Motor neuron (in vitro differentiated cells): Measurements from ENCODE around the gene RNF220. TPM values are rescaled to one million over a fixed set of nuclear protein-coding genes. Genes with fewer than 3 reads are reported as not detected.

Experiments
- ATAC-seq, 8 experiments: fragments of 200-7000 bp; cut with Tn5 transposase; replicated peaks in 6 of 8; 2 replicates each; pipeline ENCODE4 v1.8.0; 2021; ENCODE audit warnings: mild to moderate bottlenecking in 8 of 8, moderate library complexity in 8 of 8
- H3K27ac ChIP-seq, 2 donors: fragments of 250-450 bp; sonication (Bioruptor Pico); 2 replicates each; pipeline ENCODE4 v1.9.0; 2021; ENCODE audit warnings: antibody characterized with exemption in 2 of 2, mild to moderate bottlenecking in 2 of 2, moderate library complexity in 1 of 2
- H3K4me1 ChIP-seq, 2 donors: fragments of 250-450 bp; sonication (Bioruptor Pico); replicated peaks in 1 of 2; 2 replicates each; pipeline ENCODE4 v1.6.1; 2021; ENCODE audit warnings: antibody characterized with exemption in 2 of 2, mild to moderate bottlenecking in 2 of 2, moderate library complexity in 1 of 2
- H3K4me3 ChIP-seq, 5 donors: fragments of 250-450 bp; sonication (Bioruptor Pico); 2 replicates each; pipeline ENCODE4 v1.9.0; 2021; ENCODE audit warnings: antibody characterized with exemption in 5 of 5, mild to moderate bottlenecking in 5 of 5, moderate library complexity in 4 of 5
- WGBS, 10 experiments: fragments of 450-650 bp; shearing (Covaris generic); methylation state at CpG; one replicate each; pipeline ENCODE4 v1.0.0; 2022; 5-methylcytosine and 5-hydroxymethylcytosine counted together
- in situ Hi-C, 9 experiments: fragments of 400-800 bp; cut with MboI; loops; one replicate each; pipeline ENCODE4 v1.15.0; 2021; ENCODE audit warnings: low sequenced_read_pairs in 9 of 9, low pct_unique_long_range_greater_than_20kb in 2 of 9; ENCODE audit not compliant: unreplicated experiment in 9 of 9
- total RNA-seq, 8 experiments: library from RNA; unstranded; fragments of 300-600 nt; gene quantifications; 2 replicates each; pipeline versions ENCODE4 v1.2.3 to v1.2.4, GENCODE V29; 2022

RNF220 gene
- total RNA-seq, 8 experiments from 2014 or later: 47.3 to 134 (median 92.0) TPM

GRCh38 chr1:44526295-44527073, 121.4 kb downstream of the RNF220 start:
- in situ Hi-C loops: no loop called here
- ATAC-seq: no peak
- 33 to 97% (median 88%) methylated on average over 1 to 4 of the region's 4 CpGs for WGBS, 10 experiments
- Histone ChIP-seq H3K4me3 (no peak overlapping the region), H3K4me1 (peaks cover 40 to 44% of the 10 kb centered on the region in 2 donors), H3K27ac (no peak overlapping the region)

- in situ Hi-C loops: no loop called here
- no peak overlapping the region for H3K4me3 ChIP-seq
- H3K27ac ChIP-seq: no peak overlapping the region
- WGBS, 10 experiments: 8 to 46% (median 28%) methylated on average over 1 to 4 of the region's 4 CpGs; no CpG with 5 or more reads in 1 of the 10 experiments
- H3K4me1 ChIP-seq: peaks cover 28 to 30% of the 10 kb centered on the region in 2 donors
- ATAC-seq: peak; percentile 36 to 91 (median 87)
These were observed 126.9 kb downstream of the RNF220 start for GRCh38 chr1:44531785-44532566.

GRCh38 chr1:44532567-44532944, 127.5 kb downstream of the RNF220 start:
- no peak overlapping the region for H3K27ac ChIP-seq
- ATAC-seq: peak in 2 of 8 experiments; percentile 10 to 27
- 18 to 80% (median 41%) methylated on average over 1 to 3 of the region's 3 CpGs for WGBS, 10 experiments
- in situ Hi-C loops: no loop called here
- H3K4me3 ChIP-seq: no peak overlapping the region
- H3K4me1 ChIP-seq: peaks cover 32 to 34% of the 10 kb centered on the region in 2 donors

- H3K27ac ChIP-seq: no peak overlapping the region
- H3K4me3 ChIP-seq: no peak overlapping the region
- in situ Hi-C loops: no loop called here
- H3K4me1 ChIP-seq: peaks cover 45 to 47% of the 10 kb centered on the region in 2 donors
- ATAC-seq: no peak
- WGBS, 10 experiments: 27 to 86% (median 71%) methylated on average over 1 to 6 of the region's 6 CpGs; no CpG with 5 or more reads in 2 of the 10 experiments
These were observed 129.7 kb downstream of the RNF220 start for GRCh38 chr1:44534771-44535170.

GRCh38 chr1:44536357-44537209, 131.5 kb downstream of the RNF220 start:
- in situ Hi-C loops: no loop called here
- ATAC-seq: peak in 4 of 8 experiments; percentile 7 to 25 (median 14)
- H3K27ac ChIP-seq: peak overlapping the region; percentile 11 to 36
- WGBS, 10 experiments: 27 to 80% (median 57%) methylated on average over 1 to 16 of the region's 18 CpGs; no CpG with 5 or more reads in 1 of the 10 experiments
- no peak overlapping the region for H3K4me3 ChIP-seq
- H3K4me1 ChIP-seq: peaks cover 58 to 65% of the 10 kb centered on the region in 2 donors

- in situ Hi-C loops: no loop called here
These were observed 132.5 kb downstream of the RNF220 start for GRCh38 chr1:44537538-44537937.

GRCh38 chr1:44537956-44538355, 132.9 kb downstream of the RNF220 start:
- Histone ChIP-seq H3K4me1 (peaks cover 59 to 67% of the 10 kb centered on the region in 2 donors), H3K4me3 (no peak overlapping the region), H3K27ac (no peak overlapping the region)
- no peak for ATAC-seq
- 27 to 100% (median 97%) methylated on average over 2 to 3 of the region's 3 CpGs; no CpG with 5 or more reads in 1 of the 10 experiments for WGBS, 10 experiments
- in situ Hi-C loops: no loop called here

More at GRCh38 chr1:44537538-44537937, 132.5 kb downstream of the RNF220 start:
- H3K4me1 ChIP-seq: peaks cover 58 to 65% of the 10 kb centered on the region in 2 donors
- no peak overlapping the region for H3K27ac ChIP-seq
- no peak overlapping the region for H3K4me3 ChIP-seq
- 47 to 97% (median 90%) methylated on average over 2 to 6 of the region's 6 CpGs for WGBS, 10 experiments
- no peak for ATAC-seq

- H3K4me3 ChIP-seq: no peak overlapping the region
- in situ Hi-C loops: no loop called here
- peak in 3 of 8 experiments; percentile 15 to 23 (median 18) for ATAC-seq
- 6 to 52% (median 16%) methylated on average over 3 to 6 of the region's 6 CpGs for WGBS, 10 experiments
- H3K27ac ChIP-seq: peak overlapping the region; percentile 34 to 35
- H3K4me1 ChIP-seq: peaks cover 76 to 87% of the 10 kb centered on the region in 2 donors
These were observed 135.1 kb downstream of the RNF220 start for GRCh38 chr1:44539991-44540730.

GRCh38 chr1:44542420-44543063, 137.5 kb downstream of the RNF220 start:
- peak overlapping the region in 3 of 5 donors; percentile 2 to 13 (median 8) for H3K4me3 ChIP-seq
- 5 to 93% (median 42%) methylated on average over 1 to 4 of the region's 14 CpGs; no CpG with 5 or more reads in 6 of the 10 experiments for WGBS, 10 experiments

GRCh38 chr1:44543064-44543744, 138.1 kb downstream of the RNF220 start:
- Histone ChIP-seq H3K4me3 (peak overlapping the region in 3 of 5 donors; percentile 8 to 13 (median 13)), H3K4me1 (peaks cover 66 to 84% of the 10 kb centered on the region in 2 donors), H3K27ac (peak overlapping the region; percentile 94)
- in situ Hi-C loops: no loop called here
- peak in 5 of 8 experiments; percentile 59 to 79 (median 75) for ATAC-seq
- WGBS, 10 experiments: 0 to 40% (median 8%) methylated on average over 1 to 10 of the region's 15 CpGs; no CpG with 5 or more reads in 2 of the 10 experiments

More at GRCh38 chr1:44542420-44543063, 137.5 kb downstream of the RNF220 start:
- H3K4me1 ChIP-seq: peaks cover 67 to 87% of the 10 kb centered on the region in 2 donors
- peak overlapping the region; percentile 94 for H3K27ac ChIP-seq
- in situ Hi-C loops: no loop called here
- peak in 5 of 8 experiments; percentile 16 to 83 (median 23) for ATAC-seq

- Histone ChIP-seq H3K27ac (peak overlapping the region; percentile 94), H3K4me1 (peaks cover 66 to 84% of the 10 kb centered on the region in 2 donors), H3K4me3 (peak overlapping the region in 1 of 5 donors; percentile 2)
- 8 to 35% (median 23%) methylated on average over 2 to 6 of the region's 7 CpGs; no CpG with 5 or more reads in 7 of the 10 experiments for WGBS, 10 experiments
- ATAC-seq: peak in 4 of 8 experiments; percentile 5 to 34 (median 15)
- in situ Hi-C loops: no loop called here
These were observed 138.7 kb downstream of the RNF220 start for GRCh38 chr1:44543786-44544185.
